HG03196 (cell line): Measurements from ENCODE around the gene SIPA1.
A peak's percentile ranks its signal among the peaks of the same experiment; 100 is the strongest.

Experiments
- ATAC-seq: cut with Tn5 transposase; IDR thresholded peaks from one replicate; pipeline ENCODE4 v1.9.1; 2021; ENCODE audit not compliant: unreplicated experiment

The SIPA1 gene

DNA sequence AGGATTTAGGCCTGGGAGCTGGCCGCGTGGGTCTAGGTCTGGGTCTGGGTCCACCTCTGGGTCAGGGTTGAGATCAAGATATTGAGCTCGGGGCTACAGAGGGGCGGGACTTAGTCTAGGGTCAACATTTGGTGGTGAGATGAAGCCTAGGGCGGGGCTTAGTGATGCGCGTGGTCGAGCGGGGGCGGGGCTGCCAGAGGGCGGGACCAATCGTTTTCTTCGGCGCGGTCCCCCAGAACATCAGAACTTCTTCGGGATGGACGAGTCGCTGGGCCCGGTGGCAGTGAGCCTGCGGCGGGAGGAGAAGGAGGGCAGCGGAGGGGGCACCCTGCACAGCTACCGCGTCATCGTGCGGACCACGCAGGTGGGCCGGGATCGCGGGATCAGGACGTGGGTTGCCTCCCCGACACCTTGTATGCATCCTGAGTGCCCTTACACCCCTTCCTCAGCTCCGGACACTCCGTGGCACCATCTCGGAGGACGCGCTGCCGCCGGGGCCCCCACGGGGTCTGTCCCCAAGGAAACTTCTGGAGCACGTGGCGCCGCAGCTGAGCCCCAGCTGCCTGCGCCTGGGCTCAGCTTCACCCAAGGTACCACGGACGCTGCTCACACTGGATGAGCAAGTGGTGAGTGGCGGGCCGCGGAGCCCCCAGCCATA, 4.2 kb downstream of the SIPA1 start:
- ATAC-seq: no peak

DNA sequence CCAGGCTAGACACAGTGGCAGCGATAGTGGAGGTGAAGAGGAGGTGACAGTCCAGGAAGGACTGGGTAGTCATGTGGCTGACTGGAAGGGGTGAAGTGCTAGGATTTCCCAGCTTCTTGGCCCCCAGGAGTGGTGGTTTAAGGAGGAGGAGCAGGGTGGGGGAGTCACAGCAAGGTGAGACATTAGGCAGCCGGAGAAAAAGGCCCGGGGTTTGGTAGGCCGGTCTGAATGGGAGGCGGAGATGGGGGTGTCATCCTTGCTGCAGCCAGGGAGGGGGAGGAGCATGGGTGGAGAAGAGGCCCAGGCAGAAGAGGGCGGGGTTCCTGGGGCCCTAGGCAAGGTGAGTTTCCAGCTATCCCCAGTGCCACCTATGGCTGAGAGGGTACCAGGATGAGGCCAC, 6.1 kb downstream of the SIPA1 start:
- no peak for ATAC-seq

DNA sequence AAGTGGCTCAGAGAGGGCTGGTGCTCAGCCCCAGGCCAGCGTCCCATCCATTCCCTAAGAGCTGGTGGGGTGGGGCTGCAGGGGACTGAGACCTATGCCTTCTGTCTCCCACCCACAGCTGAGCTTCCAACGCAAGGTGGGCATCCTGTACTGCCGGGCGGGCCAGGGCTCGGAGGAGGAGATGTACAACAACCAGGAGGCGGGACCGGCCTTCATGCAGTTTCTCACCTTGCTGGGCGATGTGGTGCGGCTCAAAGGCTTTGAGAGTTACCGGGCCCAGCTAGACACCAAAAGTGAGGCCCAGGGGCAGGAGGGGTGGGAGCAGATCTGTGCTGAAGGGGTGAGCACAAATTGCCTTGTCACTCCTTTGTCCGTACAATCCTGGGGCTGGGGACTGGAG, 6.9 kb downstream of the SIPA1 start:
- no peak for ATAC-seq

DNA sequence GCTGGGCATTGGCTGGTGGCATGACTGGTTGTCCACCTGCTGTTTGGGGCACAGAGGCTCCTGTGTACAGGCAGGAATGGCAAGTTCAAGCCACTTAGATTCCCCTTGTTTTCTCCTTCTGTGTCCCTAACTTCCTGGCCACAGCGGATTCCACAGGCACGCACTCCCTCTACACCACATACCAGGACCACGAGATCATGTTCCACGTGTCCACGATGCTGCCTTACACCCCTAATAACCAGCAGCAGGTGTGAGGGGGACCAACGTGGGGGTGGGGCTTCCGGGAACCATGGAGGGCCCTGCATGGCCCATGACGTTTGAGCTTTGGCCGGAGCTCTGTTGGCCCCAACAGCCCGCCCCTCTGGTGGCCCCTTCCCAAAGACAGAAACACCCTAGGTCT, 7.8 kb downstream of the SIPA1 start:
- ATAC-seq: no peak

DNA sequence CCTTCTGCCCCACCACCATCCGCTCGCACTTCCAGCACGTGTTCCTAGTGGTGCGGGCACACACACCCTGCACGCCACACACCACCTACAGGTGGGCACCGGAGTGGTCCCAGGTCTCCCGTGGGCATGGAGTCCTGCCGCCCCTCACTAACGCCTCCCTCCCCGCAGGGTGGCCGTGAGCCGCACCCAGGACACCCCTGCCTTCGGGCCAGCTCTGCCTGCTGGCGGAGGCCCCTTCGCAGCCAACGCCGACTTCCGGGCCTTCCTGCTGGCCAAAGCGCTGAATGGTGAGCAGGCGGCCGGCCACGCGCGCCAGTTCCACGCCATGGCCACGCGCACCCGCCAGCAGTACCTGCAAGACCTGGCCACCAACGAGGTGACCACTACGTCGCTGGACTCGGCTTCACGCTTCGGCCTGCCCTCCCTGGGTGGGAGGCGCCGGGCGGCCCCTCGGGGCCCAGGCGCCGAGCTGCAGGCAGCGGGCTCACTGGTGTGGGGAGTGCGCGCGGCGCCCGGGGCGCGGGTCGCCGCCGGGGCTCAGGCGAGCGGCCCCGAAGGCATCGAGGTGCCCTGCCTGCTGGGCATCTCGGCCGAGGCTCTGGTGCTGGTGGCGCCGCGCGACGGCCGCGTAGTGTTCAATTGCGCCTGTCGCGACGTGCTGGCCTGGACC, 8.5 kb downstream of the SIPA1 start:
- ATAC-seq: no peak

DNA sequence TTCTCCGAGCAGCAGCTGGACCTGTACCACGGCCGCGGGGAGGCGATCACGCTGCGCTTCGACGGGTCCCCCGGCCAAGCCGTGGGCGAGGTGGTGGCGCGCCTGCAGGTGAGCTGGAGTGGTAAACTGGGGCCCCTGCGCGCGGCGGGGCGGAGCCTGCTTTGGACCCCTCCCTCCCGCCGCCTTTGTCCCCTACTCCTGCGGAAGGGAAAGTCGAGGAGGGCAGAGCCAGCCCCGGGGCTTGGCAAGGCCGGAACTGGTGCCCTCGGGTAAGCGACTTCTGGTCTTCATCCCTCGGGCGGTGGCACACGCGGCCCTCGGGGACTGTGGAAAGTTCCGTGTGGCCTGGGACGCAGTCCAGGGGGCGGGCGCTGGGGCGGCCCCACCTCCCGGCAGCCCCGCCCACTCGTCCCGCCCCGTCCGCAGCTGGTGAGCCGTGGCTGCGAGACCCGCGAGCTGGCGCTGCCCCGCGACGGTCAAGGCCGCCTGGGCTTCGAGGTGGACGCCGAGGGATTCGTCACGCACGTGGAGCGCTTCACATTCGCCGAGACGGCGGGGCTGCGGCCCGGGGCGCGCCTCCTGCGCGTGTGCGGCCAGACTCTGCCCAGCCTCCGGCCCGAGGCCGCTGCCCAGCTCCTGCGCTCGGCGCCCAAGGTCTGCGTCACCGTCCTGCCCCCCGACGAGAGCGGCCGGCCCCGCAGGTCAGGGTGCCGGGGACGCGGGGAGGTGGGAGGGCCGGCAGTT, 9.2 kb downstream of the SIPA1 start:
- no peak for ATAC-seq

DNA sequence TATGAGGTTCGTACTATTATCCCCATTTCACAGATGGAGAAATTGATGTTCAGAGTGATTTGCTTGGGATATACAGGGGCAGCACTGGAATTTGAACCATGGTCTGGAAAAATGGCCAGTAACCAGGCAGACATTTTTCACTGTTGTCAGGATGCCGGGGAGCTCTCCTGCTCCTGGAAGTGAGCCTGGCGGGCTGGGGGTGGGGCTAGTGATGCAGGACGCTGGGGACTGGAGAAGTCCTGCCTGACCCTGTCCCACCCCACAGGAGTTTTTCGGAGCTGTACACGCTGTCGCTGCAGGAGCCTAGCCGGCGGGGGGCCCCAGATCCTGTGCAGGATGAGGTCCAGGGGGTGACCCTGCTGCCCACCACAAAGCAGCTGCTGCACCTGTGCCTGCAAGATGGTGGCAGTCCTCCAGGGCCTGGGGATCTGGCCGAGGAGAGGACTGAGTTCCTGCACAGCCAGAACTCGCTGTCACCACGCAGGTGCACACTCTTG, 11.1 kb downstream of the SIPA1 start:
- ATAC-seq: no peak

DNA sequence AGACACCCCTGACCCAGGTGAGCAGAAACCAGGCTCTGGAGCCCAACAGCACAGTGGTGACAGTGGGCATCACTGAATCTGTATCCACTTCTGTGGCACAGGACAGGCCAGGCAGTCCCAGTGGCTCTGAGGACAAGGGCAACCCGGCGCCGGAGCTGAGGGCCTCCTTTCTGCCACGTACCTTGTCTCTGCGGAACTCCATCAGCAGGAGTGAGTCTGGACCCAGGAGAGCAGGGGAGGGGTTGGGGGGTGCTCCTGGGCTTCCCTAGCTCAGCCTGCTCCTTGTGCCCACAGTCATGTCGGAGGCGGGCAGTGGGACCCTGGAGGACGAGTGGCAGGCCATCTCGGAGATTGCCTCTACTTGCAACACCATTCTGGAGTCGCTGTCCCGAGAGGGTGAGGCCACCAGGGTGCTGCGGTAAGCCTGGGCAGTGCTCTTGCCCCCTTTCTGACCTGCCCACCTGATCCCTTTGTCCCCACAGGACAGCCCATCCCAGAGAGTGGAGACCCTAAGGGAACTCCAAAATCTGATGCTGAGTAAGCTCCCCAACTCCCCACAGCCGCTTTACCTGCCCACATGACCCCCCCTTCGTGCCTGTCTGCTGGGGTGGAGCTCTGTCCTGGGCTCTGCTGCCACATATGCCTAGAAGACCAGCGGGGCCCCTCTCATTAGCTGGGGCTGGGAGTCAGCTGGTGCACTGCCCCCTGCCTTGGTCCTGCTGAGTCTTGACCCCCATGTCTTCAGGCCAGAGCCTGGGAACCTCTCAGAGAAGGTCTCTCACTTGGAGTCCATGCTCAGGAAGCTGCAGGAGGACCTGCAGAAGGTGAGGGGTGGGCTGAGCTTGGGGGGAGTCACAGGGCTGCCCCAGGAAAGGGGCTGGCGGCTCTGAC, 12.0 kb downstream of the SIPA1 start:
- ATAC-seq: no peak

DNA sequence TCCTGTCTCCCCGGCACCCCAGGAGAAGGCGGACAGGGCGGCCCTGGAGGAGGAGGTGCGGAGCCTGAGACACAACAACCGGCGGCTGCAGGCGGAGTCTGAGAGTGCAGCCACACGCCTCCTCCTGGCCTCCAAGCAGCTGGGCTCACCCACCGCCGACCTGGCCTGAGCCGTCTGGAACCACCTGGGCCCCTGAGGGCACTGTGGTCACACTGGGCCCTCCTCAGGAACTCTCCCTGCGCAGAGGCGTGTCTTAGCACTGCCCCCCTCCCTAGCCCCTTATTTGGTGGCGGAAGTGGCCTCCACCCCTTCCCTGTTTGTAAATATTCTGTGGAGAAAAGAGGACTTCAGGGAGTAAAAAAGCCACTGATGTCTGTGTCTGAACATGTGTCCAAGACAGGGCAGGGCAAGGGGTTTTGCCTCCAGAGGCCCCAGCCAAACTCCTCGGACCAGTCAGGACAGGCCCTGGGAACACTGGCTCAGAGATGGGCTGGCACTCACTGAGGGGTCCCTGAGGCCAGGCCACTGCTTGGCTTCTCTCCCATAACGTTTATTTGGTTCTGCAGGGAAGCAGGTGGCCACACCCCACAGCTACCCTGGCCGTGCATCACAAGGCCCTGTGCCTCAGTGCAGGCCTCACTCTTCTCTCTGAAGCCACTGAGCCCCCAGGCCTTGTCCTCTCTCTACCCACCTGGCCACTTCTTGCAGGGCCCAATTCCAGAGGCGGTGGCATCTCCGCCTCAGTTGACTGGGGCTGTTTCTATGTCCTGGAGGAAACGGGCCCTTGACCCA, 12.8 kb downstream of the SIPA1 start:
- no peak for ATAC-seq

DNA sequence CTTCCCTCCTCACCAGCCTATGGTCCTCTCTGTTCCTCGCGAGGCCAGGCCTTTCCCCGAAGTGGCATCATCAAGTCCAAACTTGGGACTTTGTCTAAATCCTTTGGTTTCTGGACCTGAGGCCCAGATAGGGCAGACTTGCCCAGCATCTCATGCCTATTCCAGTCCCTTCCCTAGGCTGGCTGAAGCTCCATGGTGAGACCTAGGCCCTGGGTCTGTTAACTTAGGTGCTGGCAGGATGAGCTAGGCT, 13.4 kb downstream of the SIPA1 start:
- ATAC-seq: no peak

DNA sequence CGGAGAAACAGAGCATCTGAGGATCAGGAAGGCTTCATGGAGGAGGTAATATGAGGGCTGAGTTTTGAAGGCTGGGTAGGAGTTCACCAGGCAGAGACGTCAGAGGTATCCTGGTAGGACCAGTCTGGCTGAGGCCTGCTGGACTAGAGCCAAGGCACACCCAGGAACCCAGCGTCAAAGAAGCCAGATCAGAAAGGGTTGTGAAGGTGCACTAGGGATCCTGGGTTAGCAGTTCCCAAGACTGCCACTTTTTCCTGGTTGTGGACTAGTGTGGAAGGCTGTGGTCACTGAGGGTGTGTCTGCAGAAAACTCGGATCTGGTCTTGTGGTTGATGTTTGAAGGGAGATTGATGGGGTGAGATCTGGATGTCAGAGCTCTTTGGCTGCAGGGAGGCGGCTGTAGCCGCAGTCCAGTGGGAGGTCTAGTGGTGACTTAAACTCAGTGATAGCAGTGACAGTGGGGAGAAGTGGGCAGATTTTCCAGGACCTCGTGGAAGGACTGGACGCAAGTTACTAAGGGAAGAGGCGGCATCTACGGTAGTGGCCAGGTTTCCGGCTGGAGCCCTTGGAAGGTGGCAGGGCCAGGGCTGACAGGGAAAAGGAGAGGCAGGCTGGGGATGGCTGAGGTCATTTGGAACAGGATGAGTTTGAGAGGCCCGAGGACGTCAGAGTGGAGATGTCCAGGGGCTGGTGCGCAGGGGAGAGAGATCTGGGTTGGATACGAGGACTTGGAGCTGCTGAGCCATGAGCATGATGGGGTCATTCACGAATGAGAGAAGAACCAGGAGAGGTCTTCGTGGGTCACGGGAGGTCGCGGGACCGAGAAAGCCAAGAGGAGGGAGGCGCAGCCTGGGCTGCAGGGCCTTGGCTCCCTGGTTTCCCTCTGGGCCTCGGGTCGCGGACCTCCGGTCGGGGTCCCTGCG, 13.9 kb downstream of the SIPA1 start:
- ATAC-seq: peak; percentile 5

DNA sequence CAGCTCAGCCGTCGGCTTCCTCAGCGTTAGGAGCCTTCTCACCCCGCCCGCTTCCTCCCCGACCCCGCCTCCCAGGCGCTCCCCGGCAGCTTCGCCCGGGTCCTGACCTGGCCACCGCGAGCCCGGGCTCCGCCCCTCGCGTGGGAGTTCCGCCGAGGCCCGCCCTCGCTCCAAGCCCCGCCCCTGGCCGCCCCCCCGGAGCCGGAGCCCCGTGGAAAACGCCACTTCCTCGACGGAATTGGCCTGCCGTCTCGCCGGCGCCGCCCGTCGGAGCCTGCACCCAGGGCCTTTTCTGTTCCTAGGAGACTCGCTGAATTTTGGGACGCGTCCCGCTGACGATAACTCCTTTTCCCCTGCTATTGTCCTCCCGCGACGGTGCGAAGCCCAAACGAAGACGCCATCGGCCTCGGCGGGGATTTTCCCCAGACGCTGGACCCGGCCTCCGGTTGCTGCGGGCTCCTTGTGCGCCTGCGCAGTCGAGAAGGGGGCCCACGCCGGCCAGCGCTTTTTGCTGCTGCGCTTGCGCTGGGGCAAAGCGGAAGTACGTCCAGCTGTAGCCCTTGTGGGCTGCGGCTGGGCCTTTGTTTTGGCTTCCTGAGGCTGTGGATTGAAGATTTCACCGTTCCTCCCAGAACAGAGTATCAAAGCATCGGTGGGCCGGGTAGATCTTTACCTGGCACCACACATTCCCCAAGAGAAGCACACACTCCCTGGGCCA, 14.8 kb downstream of the SIPA1 start:
- ATAC-seq: peak; percentile 60

DNA sequence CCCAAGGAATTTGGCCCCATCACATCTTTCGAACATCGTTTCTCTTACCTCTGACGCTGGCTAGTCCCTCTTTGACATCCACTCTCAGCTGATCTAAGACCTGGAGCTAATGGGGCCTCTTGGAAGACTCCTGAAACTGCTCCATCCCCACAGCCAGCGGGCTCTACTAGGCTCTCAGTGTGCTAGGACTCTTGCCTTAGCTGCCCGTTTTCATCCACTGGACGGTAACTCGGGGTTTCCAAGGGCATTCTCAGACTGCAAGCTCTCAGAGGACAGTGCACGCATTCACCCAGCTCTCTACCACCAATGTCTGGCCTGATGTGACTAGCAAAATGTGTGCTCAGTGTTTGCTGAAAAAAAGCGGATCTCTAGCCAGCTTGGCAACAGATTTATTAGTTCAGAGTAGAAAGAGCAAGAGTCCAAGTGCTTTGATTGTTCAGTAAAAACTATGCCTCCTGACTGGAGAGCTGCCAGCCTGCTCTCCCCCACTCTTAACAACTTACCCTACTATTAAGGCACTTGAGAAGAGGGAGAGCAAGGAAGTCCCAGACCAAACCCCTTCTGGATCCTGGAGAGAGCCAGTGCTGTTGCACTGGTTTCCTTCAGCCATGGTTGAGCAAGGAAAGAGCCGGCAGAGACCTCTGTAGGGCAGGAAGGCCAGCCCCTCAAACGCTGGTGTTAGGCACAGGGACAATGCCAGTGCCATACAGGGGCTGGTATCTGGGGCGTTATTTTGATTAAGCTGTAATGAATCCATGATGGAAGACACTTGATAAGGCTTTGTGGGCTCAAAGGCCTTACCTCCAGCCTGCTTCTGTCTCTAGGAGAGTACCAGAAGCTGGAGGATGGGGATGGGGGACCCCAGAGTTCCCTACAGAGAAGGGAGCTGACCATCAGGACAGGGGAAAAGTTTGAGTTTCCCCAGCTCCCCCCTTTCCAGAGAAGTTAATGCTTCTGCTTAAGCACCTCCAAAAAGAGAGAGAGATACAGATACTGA, 15.6 kb downstream of the SIPA1 start:
- peak; percentile 0 for ATAC-seq

DNA sequence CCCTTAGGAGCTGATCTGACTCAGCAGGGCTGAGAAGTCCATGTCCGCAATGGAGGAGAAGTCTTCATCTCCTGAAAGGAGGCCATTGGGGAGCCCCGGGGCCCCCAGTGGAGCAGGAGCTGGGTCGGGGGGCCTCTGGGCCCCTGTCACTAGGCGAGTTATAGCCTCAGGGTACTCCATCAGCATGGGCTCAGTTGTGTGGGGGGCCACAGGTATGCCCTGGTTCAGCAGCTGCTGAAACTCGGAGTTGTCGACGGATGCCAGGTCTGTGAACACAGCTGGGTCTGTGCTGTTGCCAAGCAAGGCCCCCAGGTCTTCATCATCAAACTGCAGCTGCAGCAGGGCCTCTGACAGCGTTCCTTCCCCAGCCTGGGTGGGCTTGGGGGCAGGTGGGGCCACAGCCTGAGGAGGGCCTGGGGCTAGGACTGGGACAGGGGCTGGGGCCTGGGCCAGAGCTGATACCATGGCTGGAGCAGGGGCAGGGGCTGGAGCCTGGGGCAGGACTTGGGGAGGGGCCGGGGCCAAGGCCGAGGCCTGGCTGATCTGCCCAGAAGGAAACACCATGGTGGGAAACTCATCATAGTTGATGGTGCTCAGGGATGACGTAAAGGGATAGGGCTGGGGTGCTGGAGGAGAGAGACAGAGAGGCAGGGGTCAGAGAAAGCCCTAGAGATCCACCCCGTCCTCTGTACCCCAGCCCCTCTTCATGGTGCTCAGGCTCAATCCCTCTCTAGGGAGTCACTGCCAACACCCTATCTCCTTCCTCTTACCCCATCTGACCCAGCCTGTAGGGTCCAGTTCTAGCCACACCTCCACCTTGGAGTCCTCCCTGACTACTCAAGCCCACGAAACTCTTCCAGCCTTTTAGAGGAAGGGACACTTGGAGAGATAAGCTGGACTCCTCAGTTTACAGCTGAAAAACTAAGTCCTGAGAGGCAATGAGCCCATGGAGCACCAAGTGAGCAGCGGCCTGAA, 16.8 kb downstream of the SIPA1 start:
- ATAC-seq: no peak

DNA sequence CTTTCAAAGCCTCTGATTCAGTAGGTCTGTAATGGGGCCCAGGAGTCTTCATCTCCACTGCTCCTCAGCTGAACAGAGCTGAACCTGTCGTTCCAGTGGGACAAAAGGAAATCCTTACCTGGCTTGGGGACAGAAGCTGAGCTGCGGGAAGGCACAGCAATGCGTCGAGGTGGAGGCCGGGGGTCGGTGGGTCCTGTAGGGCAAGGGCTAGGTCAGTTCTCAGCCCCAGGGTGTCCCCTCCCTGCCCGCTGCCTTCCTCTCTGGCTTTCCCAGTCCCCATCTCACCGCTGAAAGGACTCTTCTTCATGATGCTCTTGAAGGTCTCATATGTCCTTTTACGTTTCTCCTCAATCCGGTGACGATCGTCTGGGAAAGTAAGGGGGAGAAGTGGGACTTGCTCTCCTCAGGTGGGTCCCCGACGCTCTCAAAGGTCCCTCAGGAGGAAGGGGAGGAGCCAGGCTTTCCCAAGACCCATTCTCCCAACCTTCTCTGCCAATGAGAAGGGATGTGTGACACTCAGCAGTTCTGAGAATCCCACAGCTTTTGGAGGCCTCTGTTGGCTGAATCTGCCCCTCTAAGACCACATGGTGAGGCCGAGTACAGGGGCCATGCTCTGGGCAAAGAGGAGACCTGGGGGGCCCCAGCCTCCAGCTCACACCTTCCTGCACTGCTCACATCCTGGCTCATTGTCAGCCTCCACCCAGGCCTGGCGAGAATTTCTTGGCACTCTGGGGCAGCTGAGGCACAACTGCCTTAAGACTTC, 17.9 kb downstream of the SIPA1 start:
- ATAC-seq: no peak

DNA sequence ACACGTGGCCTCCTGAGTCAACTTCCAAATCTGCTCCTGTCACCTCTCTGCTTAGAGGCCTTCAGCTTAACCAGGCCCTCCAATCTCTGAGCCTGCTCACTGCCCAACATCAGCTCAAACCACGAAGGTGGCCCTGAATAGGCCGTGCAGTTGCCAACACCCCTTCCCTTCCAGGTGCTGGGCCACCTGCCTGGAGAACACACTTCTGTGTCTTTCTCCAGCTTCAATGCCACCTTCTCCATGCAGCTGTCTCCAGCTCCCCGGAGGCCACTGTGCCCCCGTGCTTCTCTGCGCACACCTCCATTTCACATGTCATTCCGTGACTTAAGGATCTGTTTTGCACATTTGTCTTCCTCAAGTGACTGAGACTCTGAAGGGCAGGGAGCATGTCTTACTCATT, 19.5 kb downstream of the SIPA1 start:
- no peak for ATAC-seq
